GM23248 (cell line): ENCODE results near the gene UBE2G1.

ENCODE experiments used
- EZH2 ChIP-seq: fragments of 200-600 bp; sonication (generic); IDR thresholded peaks from 2 replicates; pipeline ENCODE4 v1.6.1; 2018; ENCODE audit warnings: antibody characterized with exemption, mild to moderate bottlenecking; ENCODE audit not compliant: insufficient read depth, poor library complexity, severe bottlenecking
- EZH2phosphoT487 ChIP-seq: fragments of 200-600 bp; sonication (generic); IDR thresholded peaks from 2 replicates; pipeline ENCODE4 v1.6.1; 2018; ENCODE audit warnings: antibody characterized with exemption, moderate library complexity, mild to moderate bottlenecking, low read depth; ENCODE audit not compliant: insufficient read depth

DNA sequence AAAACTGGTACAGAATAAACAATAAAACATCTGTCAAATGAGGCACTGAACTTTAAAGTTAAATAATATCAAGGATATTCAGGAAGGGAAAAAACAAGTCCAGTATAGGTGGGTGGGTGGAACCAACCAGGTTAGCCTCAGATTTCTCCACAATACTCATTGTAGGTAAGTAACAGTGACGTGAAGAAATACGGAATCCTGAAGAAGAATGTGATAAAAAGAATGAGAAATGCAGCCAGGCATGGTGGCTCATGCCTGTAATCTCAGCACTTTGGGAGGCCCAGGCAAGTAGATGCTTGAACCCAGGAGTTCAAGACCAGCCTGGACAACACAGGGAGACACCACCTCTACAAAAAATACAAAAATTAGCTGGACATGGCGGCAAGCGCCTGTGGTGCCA is 47.3 kb downstream of the UBE2G1 start:
- TF ChIP-seq EZH2 (no peak), EZH2phosphoT487 (no peak)
